HG02981 (cell line): ENCODE results near the gene TMEM108.
A peak's percentile ranks its signal among the peaks of the same experiment; 100 is the strongest.

Experiments
- ATAC-seq: cut with Tn5 transposase; IDR thresholded peaks from one replicate; pipeline ENCODE4 v1.9.1; 2021; ENCODE audit warnings: mild to moderate bottlenecking, moderate library complexity; ENCODE audit not compliant: unreplicated experiment

Gene TMEM108

DNA sequence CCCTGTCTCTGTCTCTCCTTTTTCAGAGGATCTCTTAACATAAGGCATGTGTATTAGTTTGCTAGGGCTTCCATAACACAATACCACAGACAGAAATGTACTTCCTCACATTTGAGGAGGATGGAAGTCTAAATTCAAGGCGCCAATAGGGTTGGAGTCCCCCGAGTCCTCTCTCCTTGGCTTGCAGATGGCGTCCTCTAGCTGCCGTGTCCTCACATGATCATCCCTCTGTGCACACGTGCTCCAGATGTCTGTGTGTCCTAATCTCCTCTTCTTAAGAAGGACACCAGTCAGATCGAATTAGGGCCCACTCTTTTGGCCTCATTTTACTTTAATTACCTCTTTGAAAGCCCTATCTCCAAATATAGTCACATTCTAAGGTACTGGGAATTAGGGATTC, 338.6 kb downstream of the TMEM108 start:
- no peak for ATAC-seq

DNA sequence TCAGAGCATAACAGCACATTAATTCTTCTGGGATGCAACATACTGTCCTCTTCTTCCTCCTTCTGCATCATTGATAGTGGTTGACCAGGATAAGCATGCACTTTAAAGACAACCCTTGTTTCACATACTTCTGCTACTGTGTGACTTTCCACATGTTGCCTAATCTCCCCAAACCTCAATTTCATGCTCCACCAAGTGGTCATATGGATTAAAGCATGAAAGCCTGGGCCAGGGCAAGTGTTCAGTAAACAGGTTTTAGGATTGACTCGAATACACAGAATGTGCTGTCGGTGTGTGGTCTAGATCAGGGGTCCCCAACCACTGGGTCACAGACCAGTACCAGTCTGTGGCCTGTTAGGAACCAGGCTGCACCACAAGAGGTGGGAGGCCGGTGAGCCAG, 339.2 kb downstream of the TMEM108 start:
- no peak for ATAC-seq

DNA sequence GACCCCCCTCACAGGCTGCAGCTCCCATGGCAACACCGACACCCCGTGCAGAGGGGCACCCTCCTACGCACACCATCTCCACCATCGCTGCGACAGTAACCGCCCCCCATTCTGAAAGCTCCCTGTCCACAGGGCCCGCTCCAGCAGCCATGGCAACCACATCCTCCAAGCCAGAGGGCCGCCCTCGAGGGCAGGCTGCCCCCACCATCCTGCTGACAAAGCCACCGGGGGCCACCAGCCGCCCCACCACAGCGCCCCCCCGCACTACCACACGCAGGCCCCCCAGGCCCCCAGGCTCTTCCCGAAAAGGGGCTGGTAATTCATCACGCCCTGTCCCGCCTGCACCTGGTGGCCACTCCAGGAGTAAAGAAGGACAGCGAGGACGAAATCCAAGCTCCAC, 341.7 kb downstream of the TMEM108 start:
- no peak for ATAC-seq

DNA sequence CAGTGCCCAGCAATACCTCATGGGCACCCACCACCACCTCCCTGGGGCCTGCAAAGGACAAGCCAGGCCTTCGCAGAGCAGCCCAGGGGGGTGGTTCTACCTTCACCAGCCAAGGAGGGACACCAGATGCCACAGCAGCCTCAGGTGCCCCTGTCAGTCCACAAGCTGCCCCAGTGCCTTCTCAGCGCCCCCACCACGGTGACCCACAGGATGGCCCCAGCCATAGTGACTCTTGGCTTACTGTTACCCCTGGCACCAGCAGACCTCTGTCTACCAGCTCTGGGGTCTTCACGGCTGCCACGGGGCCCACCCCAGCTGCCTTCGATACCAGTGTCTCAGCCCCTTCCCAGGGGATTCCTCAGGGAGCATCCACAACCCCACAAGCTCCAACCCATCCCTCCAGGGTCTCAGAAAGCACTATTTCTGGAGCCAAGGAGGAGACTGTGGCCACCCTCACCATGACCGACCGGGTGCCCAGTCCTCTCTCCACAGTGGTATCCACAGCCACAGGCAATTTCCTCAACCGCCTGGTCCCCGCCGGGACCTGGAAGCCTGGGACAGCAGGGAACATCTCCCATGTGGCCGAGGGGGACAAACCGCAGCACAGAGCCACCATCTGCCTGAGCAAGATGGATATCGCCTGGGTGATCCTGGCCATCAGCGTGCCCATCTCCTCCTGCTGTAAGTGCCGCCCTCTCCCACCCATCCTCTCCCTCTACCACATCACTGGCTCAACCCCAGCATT, 342.5 kb downstream of the TMEM108 start:
- ATAC-seq: no peak

DNA sequence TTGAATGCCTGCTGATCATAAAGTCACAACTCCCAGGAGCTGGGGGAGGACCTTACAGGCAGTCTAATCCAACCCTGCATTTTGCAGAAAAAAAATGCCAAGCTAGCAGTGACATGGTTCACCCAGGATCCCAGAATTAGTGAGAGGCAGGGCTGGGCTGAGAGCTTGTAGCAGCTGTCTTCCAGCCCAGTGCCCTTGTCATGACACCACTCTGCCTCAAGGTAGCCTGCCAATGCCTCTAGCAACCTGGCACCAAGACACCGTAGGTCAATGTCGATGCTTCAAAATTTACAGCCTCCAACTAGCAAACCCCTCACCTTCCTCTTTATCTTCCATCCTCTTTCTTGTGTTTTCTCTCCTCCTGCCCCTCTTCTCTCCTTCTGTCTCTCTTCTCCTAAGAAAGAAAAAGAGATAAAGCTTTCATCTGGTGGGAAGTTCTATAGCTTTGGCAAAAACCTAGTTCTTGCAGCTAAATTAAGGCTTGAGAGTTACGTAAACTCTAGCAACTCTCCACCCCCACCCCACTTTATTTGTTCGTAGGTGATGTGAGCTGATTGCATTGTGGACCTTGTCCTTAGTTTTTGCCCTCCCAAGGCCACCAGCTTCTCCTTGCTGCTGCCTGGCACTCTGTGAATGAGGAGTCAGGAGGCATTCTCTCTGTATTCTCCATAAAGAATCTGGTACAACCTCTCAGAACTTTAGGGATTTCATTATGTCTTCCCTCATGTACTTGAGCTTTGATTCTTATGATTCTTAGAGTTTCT, 343.3 kb downstream of the TMEM108 start:
- ATAC-seq: no peak

DNA sequence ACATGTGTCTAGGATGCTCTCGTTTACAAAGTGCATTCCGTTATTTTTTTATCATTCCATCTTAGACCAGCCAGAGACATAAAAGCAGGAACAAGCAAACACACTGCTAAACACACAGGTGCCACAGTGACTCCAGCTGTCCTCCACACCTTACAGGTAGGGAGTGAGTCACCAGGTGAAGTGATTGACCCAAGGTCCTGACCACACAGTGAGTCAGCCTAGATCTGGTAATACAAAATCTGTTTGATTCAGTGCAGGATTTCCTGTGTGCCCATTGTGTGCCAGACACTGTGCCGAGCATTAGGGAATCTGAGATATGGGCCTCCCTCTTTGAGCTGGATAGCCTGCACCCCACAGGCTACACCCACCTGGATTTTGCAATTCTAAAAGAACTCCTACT, 345.0 kb downstream of the TMEM108 start:
- no peak for ATAC-seq

DNA sequence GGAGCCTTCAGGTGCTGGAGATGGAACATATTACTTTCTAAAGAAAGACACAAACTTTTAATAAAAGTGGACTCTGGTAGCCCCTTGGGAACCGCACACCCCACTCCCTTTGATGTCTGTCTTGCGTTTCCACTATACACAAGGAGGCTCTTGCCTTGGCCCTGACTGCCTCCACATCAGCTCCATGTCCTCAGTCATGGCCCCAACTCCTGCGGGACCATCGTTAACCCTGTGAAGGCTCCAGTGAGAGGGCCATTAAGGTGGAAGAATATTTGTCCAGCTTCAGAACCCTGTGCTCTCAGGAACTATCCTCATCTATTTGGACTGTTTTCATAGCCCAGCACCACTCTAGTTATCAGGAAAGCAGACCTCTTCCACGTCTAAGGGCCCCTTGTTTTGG, 345.6 kb downstream of the TMEM108 start:
- no peak for ATAC-seq

DNA sequence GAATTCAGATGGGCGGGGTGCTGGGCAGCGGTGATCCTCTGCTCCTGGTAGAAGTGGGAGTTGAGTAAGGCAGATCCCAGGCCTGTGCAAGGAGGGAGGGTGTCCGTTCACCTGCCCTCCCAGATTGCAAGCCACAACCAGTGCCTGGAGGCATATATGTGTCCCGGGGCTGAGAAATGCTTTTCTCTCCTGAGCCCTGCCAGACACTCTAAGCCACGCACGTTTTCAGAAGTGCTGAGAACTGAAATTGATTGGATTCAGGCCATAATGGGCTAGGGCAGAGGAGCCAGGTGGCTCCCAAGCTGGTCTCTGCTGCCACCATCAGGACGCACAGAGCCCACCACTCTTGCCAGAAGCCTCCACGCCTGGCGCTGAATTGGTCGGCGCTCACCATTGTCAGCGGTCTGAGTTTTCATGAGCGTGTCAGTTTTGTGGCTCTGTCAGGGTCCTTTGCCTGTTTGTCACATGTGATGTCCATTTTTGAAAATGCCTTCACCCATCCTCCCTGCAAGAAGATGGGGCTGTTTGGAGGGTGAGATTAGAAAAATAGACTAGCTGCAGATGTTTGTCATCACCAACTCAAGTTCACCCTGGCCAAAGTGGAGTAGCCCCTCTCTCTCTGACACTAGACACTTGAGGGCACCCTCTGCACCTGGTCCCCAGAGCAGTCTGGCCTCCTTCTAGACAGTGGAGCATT, 346.3 kb downstream of the TMEM108 start:
- peak; percentile 79 for ATAC-seq

DNA sequence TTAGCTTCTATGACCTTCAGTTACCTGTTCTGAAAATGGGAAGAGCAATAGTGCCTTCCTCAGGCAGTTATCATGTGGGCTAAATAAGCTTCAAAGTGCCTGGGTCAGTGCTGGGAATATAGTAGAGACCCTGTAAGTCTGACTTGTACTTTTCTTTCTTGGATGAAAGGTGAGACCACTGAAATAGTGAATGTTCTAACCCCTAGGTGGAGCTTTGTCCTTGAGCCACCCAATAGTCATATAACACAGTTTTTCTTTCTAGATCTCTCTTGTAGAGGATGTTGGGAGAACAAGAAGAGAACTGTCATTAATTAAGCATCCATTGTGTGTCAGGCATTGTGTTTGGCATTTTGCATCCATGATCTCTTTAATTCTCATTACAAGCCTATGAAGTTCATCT, 348.7 kb downstream of the TMEM108 start:
- no peak for ATAC-seq

DNA sequence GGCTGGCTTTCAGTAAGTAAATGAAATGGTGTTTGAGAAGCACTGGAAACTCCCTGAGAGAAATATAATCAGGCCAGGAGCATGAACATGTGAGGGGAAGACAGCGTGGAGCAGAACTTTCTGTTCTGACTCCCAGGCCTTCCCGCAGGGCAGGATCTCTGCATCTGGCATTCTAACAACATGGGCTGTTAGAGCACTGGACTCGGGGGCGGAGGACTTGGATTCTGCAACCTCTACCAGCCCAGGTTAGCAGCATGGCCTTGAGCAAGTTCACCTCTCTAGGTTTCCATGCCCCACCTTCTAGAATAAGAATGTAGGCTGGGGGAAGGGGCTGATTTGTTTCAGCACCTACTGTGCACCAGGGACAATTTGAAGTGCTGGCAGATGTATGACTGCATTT, 349.1 kb downstream of the TMEM108 start:
- no peak for ATAC-seq

DNA sequence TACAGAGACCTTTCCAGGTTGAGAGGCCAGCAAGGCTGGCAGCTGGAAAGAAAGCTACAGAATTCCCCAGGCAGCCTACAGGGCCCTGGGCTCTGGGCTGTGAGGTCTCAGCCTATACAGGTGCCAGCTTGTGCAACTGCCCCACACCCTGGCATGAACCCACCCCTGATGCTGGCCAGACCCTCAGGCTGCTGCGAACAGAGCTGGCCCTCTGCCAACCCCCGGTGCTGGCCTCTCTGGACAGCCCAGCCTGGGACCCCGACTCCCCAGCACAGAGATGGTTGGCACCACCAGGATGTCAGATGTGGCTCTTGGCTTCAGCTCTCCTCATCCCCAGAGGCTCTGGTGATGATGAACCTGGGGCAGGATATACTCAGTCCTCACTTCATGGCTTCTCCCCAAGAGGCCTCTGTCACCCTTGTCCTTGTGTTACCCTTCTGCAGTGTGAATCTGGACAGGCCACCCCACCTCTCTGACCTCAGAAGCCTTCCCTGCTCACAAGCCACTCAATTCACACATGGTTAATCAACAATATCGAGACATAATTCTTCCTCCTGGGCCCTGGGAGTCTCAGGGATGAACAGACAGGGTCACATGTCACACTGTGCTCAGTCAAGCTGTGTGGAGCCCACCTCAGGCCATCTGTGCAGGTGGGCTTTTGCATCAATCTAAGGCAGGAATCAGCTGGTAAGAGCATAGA, 350.7 kb downstream of the TMEM108 start:
- no peak for ATAC-seq

DNA sequence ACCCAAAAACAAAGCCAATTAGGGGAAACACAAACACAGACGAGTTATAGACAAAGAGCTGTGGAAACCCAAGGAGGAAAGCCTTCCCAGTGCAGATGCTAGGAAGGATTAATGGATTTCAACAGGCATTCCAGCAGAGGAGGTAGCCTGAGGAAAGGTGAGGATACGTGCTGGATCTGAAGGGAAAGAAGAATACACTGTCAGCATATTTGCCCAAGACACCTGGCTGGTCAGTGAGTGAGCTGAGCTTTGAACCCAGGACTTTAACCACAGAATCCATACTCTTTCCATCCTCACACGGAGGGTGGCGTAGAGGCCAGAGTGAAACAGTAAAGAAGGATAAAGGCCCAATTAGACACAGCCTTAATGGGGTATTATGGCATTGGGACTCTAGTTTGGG, 352.5 kb downstream of the TMEM108 start:
- ATAC-seq: no peak

DNA sequence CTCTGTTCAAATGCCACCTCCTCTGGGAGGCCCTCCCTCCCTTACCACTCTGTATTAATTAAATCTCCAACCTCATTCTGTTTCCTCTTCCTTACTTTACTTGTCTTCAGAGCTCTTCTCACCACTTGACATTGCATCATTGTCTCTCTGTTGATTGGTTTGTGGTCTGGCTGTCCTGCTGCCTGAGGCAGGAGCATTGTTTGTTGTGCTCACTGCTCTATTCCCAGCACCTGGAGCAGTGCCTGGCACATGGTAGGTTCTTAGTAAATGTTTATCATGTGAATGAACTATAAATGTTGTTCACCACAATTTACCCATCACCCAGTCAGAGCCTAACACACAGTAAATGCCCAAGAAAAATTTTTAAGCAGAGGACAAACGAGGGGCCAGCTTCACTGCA, 355.0 kb downstream of the TMEM108 start:
- no peak for ATAC-seq

DNA sequence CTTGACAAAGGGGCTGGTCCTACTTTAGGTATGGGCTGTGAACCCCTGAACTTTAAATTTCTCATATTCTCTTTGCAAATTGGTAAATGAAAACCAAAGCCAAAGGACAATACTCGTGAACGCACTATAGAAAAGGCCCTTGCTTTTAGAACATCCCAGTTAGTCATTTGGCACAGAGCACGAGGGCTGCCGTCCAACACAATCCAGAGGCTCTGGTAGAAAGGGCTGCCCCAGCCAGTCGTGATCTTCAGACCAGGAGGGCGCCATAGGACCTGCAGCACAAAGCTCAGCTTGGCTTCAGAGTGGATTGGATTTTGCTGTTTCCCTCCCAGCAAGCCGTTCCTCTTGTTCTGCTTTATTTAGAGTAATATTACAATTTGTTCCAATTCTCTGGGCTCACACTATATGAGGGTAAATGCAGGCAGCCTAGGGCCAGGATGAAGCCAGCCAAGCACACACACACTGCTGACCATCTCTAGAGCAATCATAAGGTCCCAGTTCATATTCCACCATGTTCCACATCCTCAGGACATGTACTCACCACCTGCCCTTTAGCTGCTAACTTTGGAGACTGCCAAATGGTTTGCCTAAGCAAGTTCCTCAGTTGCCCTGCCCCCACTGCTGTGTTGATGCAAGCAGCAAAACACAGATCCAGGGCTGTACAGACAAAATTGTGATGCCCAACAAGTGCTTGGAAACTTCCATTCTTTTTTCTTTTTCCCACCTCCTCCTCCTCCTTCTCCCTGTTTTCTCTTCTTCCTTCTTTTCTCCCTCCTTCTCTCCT, 355.7 kb downstream of the TMEM108 start:
- no peak for ATAC-seq

DNA sequence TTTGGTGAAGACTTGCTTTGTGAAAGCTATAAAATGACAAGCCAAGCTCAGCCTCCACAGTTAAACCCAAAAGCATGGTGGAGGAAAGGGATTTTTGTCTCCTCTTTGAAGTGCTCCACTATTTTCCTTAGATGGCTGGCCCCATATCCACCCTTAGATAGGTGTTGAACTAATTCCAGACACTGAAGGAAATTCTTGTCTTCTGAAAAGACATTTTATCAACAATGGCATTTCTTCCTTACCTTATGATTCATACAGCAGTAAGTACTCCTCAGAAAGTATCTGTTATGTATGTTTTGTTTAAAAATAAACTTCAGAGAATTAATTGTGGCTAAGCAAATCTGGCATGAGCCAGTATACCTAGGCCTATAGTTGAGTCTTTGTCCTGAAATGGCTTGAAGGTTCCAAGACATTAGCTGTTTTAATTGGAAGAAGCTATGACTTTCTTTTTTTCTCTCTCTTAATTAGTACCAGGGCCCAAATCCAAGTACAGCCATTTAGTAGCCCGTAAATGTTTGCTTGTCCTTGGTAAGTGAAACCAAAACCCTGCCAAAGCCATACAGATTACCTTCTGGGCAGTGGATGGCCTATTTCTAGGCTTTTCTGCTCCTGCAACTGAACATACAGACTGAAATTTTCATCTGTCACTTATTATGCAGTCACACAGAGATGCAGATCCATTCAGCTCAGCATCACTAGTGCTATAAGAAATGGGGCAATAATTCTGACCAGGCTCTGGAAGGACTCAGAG, 356.5 kb downstream of the TMEM108 start:
- ATAC-seq: no peak

DNA sequence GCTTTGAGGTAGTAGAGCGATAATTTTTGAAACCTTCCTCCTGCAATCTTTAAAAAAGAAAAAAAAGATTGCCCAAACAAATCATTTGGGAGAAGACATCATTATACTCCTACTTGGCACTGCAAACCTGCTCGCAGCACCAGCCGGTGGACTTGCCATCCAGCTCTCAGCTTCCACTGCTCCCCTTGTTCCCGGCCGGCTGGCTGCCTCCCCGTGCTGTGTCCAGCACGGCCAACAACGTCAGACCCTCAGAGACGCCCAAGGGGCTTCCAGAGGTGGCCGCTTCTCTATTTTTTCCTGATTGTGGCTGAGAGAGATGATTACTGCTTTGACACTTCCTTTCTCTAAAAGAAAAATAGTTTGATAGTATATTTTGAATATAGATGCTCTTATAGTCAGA, 358.7 kb downstream of the TMEM108 start:
- no peak for ATAC-seq

DNA sequence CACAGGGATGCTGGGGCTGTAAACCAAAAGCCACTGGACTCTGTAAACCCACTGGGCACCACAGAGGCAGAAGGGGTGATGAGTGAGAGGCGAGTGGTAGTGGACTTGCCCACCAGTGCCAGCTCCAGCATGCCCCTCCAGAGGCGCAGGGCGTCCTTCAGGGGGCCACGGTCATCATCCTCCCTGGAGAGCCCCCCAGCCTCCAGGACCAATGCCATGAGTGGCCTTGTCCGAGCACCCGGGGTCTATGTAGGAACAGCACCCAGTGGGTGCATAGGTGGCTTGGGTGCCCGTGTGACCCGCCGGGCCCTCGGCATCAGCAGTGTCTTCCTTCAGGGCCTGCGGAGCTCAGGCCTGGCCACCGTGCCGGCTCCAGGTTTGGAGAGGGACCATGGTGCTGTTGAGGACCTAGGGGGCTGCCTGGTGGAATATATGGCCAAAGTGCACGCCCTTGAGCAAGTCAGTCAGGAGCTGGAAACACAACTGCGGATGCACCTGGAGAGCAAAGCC, 361.9 kb downstream of the TMEM108 start, which contains the start of gene BFSP2:
Gene BFSP2 (plus strand): TSS at position 51 of the 510 bp plus-strand sequence. CDS start 28 bp downstream, at position 79.
- ATAC-seq: no peak

DNA sequence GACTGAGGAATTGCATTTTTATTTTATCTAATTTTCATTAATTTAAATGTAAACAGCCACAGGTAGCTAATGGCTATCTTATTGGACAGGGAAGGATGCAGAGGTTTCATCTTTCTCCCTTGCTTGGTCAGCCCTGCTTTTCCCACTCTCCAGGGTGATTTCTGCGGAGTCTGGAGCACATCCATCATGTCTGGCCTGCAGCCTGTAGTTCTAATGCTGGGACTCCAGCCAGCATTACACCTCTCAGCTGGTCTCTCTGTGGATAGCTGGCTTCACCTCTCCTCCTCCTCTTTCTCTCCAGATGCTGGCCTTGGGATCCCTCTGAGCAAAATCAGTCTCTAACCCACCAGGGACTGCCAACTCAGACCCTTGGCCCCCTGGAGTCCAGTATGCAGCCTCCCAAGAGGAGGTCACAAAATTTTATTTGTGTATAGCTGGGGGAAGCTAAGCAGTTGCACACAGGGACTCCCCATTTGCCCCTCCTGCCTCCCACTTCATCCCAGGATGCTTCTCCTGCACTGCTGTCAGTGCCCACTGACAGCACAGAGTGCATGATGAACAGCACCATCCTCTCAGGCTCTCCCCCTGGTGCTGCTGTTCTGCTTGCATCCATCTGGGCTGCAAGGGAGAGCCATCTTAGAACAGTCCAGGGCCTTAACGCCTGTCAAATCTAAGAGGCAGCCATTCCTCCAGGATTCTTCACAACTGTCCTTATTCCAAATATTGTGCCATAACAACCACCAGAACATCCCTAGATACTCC, 363.4 kb downstream of the TMEM108 start:
- no peak for ATAC-seq

DNA sequence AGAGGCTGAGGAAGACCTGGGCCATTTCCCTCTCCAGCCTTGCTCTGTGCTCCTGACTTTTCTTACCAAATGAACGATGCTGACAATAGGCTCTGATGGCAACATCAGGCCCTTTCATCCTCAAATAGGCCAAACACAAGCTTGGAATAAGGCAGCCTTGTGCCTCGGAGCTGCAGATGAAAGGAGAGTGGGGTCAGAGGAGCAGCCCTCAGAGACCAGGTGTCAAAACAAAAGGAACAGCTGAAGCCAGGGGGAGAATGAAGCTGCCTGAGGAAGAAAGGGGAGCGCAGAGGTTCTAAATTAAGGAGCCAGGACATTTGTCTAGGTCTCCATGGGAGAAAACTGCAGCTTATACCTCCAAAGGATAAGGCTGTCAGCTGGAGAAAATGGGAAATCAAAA, 366.7 kb downstream of the TMEM108 start:
- ATAC-seq: no peak
